WERI-Rb-1 (cell line): ENCODE measurements around the gene CRAT.

ENCODE experiments used
- DNase-seq: peaks from one replicate; pipeline ENCODE4 v3.0.0-alpha.2; 2020
- H3K27ac ChIP-seq: fragments of 250-450 bp; sonication (Bioruptor Pico); 2 replicates; pipeline ENCODE4 v1.5.1; 2020; ENCODE audit warnings: mild to moderate bottlenecking, moderate library complexity
- H3K27me3 ChIP-seq: fragments of 250-450 bp; sonication (Bioruptor Pico); 2 replicates; pipeline ENCODE4 v1.5.1; 2021; ENCODE audit warnings: mild to moderate bottlenecking, low read depth, moderate library complexity; ENCODE audit not compliant: insufficient read depth, severe bottlenecking
- H3K36me3 ChIP-seq: fragments of 250-450 bp; sonication (Bioruptor Pico); 2 replicates; pipeline ENCODE4 v1.5.1; 2020; ENCODE audit warnings: mild to moderate bottlenecking, moderate library complexity
- H3K4me3 ChIP-seq: 2 replicates; pipeline ENCODE4 v1.5.1; 2011; ENCODE audit warnings: low read depth, mild to moderate bottlenecking, control low read depth, low read length
- H3K9me3 ChIP-seq: fragments of 250-450 bp; sonication (Bioruptor Pico); 2 replicates; pipeline ENCODE4 v1.5.1; 2021; ENCODE audit warnings: mild to moderate bottlenecking, moderate library complexity; ENCODE audit not compliant: severe bottlenecking
- CTCF ChIP-seq: IDR thresholded peaks from 2 replicates; pipeline ENCODE4 v1.5.1; 2011; ENCODE audit warnings: low read depth, mild to moderate bottlenecking, control low read depth, inconsistent platforms, low read length

Gene CRAT

GRCh38 chr9:129109537-129109903, 1.1 kb downstream of the CRAT start:
- peak; percentile 53 for DNase-seq
- Histone ChIP-seq H3K27me3 (no peaks in the 10 kb centered on the region), H3K36me3 (no peaks in the 10 kb centered on the region; the same call in 1 of the 2 replicates), H3K4me3 (no peak overlapping the region), H3K27ac (no peak overlapping the region), H3K9me3 (no peaks in the 10 kb centered on the region)
- no peak for TF ChIP-seq CTCF

GRCh38 chr9:129108805-129109536, 1.6 kb downstream of the CRAT start:
- H3K36me3 ChIP-seq, result no peaks in the 10 kb centered on the region; the same call in 1 of the 2 replicates
- H3K9me3 ChIP-seq, result no peaks in the 10 kb centered on the region
- TF ChIP-seq CTCF, result no peak
- no peak overlapping the region for H3K27ac ChIP-seq
- DNase-seq, result no peak
- H3K4me3 ChIP-seq, result no peak overlapping the region
- H3K27me3 ChIP-seq, result no peaks in the 10 kb centered on the region

- H3K4me3 ChIP-seq, result no peak overlapping the region
- DNase-seq, result no peak
- no peaks in the 10 kb centered on the region for H3K27me3 ChIP-seq
- no peak for TF ChIP-seq CTCF
- H3K36me3 ChIP-seq, result no peaks in the 10 kb centered on the region; the same call in 1 of the 2 replicates
- H3K9me3 ChIP-seq, result no peaks in the 10 kb centered on the region
- no peak overlapping the region for H3K27ac ChIP-seq
These were observed 2.3 kb downstream of the CRAT start for GRCh38 chr9:129108083-129108804.

GRCh38 chr9:129107651-129108050, 2.9 kb downstream of the CRAT start:
- Histone ChIP-seq H3K27me3 (no peaks in the 10 kb centered on the region), H3K9me3 (no peaks in the 10 kb centered on the region), H3K4me3 (no peak overlapping the region), H3K36me3 (no peaks in the 10 kb centered on the region; the same call in 1 of the 2 replicates), H3K27ac (no peak overlapping the region)
- DNase-seq, result no peak
- no peak for TF ChIP-seq CTCF

DNA sequence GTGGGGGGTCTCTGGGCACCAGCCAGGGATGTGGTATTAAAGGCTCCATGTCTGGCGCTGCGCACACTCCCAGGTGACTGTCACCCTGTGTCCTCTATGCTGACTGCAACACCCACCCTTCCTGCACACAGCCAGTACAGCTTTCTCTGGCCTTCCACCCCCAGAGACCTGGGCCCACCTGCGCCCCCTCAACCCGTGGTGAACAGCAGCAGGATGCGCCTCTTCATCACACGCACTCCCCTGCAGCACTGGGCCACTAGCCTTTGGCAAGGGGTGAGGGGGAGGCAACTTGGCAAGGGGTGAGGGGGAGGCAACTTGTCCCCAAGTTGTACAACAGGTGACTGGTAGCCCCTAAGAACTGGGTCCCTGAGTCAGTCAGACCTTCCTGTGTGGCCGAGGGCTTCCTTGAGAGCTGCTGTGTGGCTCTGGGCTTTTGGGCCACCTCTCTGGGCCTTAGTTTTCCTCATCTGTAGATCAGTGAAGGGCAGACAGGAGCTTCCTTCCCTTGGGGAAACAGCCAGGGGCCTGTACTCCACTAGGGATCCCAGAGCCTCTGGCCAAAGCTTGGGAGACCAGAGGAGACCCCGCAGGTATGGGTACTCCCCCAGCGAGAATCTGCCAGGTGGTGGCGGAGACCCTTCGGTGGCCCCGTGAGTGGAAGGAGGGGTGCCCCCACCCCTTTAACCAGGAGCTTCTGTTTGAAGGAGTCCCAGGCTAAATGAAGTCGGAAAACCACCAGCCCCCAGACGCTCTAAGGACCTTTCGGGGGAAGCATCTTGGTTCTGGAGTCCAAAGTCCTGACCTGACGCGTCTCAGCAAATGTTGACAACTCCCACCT, 4.5 kb downstream of the CRAT start:
- H3K4me3 ChIP-seq, result no peak overlapping the region
- H3K36me3 ChIP-seq, result no peaks in the 10 kb centered on the region; the same call in 1 of the 2 replicates
- TF ChIP-seq CTCF, result no peak
- DNase-seq, result no peak
- H3K27me3 ChIP-seq, result no peaks in the 10 kb centered on the region
- no peak overlapping the region for H3K27ac ChIP-seq
- no peaks in the 10 kb centered on the region for H3K9me3 ChIP-seq
